GM18909 (cell line): ENCODE measurements around the gene INPP5D.
"Not testable (repeated sequence)": the region's sequence is repeated elsewhere in the genome, so short reads cannot be mapped to it uniquely, and the experiment has no call there.

ENCODE experiments used
- ATAC-seq: cut with Tn5 transposase; IDR thresholded peaks from one replicate; pipeline ENCODE4 v1.9.1; 2021; ENCODE audit warnings: mild to moderate bottlenecking; ENCODE audit not compliant: unreplicated experiment, poor library complexity

INPP5D gene

GRCh38 chr2:233163486-233164103 is 103.5 kb downstream of the INPP5D start:
- ATAC-seq = no peak

GRCh38 chr2:233164128-233164635 is 104.0 kb downstream of the INPP5D start:
- no peak for ATAC-seq

GRCh38 chr2:233164967-233165366 is 104.8 kb downstream of the INPP5D start:
- ATAC-seq = no peak

GRCh38 chr2:233165543-233165894 is 105.4 kb downstream of the INPP5D start:
- no peak for ATAC-seq

DNA sequence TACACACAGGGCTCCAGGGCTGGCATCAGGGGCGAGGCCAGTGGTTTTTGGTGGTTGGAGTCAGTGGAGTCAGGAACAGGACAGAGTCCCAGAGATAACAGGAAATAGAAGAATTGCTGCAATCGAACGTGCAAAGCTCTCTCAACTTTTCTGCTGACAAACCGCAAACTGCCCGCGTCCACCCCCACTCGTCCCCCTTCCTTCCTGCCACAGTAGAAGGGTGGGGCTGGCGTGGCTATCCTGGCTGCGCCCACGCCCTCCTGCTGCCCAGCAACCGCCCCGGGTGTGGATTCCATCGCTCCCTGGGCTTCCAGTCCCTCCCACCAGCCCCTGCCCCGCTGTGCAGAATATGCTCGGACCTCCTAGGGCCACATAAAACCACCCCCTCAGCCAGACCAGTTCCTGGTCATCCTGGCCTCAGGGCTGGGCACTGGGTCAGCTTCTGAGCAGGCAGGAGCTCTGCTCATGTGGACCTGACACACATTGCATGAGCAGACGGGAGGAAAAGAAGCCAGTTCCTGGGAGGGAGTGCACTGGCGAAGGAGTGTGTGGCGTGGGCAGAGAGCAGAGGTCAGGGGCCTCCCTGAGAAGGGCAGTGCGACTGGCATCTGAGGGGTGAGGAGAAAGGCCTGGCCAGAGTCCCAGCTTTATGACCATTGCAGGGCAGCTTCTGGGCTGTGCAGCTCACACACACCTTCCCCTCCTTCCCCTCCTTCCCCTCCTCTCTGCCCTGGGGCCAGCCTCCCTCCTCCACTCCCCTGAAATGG is 105.9 kb downstream of the INPP5D start:
- ATAC-seq = no peak

DNA sequence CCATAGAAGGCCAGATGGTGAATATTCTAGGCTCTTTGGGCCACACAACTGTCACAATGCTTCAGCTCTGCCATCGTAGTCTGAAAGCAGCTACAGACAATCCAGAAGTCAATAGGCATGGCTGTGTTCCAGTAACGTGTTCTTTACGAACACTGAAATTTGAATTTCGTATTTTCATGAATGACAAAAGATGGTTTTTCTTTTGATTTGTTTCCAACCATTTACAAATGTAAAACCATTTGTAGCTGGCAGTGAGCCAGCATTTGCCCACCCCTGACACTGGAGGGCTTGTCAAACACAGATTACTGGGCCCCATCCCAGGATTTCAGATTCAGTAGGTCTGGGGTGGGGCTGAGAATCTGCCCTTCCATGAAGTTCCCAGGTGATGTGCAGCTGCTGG is 108.3 kb downstream of the INPP5D start:
- no peak for ATAC-seq

DNA sequence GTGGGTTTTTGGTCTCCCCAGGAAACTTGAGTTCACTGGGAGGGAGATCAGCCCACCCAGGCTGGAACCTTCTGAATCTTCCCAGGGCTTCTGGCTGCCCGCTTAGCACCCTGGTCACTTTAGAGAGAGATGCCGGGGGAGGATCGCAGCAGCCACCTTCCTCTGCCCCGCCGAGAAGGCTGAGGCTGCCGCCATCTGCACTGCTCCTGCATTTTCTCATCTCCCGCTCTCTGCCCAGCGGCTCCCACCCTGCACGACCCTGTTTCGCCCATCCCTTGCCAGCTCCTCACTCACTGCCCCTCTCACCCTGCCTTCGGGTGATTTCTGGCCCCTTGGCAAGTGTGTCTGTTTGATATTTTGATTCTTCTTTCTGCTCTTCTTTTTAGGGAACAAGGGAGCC is 108.8 kb downstream of the INPP5D start:
- no peak for ATAC-seq

GRCh38 chr2:233171344-233171743 is 111.2 kb downstream of the INPP5D start:
- no peak for ATAC-seq

- no peak for ATAC-seq
These were observed 113.0 kb downstream of the INPP5D start for GRCh38 chr2:233173115-233173514.

DNA sequence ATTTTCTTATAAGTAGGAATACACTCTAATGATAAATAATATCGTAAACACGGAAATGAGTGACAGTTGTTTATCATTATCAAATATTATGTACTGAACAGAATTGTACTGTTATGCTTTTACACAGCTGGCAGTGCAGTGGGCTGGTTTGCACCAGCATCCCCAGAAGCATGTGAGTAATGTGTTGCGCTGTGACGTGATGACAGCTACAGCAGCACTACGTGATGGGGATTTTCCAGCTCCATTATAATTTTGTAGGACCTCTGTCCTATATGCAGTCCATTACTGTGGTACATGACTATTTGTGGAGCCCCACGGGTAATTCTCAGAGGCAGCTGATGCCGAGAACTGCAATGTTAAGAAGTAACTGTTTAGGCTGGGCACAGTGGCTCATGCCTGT is 114.0 kb downstream of the INPP5D start:
- ATAC-seq = no peak

- ATAC-seq = no peak
These were observed 119.1 kb downstream of the INPP5D start for GRCh38 chr2:233178994-233179847.

DNA sequence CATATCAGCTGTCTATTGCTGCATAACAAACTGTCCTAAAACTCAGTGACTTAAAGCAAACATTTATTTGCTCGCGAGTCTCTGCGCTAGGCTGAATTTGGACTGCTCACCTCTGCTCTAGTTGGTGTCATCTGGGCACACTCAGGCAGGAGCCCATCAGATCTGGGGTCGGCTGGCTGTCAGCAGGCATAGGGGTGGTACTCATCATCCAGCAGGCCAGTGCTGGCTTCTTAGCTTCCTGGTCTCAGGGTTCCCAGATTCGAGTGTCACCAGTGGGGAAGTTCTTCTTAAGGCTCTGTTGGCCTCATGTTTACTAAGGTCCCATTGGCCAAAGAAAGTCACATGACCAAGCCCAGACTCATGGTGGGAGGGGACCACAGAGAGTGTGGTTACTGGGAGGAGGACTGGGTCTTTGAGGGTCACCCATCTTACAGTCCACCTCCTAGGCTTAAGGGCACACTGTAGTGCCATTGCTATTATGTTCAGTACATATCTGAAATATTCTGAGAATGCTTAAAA is 119.8 kb downstream of the INPP5D start:
- ATAC-seq = no peak

DNA sequence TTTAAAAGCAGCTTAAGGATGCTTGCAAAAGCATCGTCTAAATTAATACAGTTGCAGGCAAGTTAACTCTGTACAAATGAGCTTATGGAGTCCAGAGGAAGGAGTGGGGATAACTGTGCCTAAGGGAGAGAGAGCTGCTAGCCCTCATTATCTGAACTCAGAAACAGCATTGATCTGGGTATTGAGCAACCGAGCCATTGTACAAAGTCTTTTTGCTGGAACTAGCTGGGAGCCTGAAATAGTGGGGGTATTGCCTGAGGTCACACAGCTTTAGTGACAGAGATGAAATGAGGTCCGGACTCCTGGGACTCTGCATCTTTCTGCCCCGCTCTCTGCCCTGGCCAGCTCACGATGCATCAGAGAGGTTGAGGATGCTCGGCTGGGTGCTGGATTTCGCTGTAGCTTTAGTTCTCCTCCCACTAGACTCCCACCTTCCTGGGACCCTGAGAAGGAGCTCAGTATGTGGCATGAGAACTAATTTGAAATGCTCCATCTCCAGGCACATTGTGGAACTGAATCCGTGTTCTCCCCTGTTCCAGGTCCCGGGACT is 123.8 kb downstream of the INPP5D start:
- ATAC-seq = no peak

DNA sequence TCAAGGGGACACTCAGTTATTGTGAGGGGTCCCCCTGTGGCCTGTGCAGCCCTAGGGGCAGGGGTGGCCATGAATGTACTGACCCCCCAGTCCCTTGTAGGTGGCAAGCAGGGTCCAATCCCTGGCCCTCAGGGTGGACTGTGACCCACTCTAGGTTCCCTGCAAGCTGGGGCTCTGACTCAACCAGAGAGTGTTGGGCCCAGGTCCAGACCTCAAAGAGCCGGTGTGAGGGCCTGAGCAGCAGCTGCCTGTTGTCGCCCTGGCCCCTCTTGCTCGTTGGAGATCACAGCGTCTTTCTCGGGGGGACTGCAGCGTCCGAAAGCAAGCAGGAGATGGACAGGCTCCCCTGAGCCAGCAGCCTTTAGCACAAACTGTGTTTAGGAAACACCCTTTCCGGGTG is 124.5 kb downstream of the INPP5D start:
- no peak for ATAC-seq

DNA sequence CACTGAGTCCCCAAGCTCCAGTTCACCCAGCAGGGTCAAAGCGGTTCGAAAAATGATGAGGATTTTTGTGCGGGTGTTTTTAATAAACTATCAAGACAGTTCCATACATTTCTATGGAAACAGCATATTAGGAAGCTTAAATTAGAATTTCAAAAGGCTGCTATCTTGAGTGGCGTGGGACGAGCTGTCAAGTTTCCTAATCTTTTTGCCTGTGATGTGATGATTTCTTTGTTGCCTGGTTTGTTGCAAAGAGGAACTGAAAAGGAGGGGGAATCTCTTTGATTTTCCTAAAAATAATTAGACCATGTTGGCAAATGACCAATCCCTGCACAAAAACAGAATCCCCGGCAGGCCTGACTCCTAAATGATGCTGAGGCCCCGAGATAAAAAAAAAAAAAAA is 125.2 kb downstream of the INPP5D start:
- no peak for ATAC-seq

GRCh38 chr2:233185963-233186362 is 125.8 kb downstream of the INPP5D start:
- ATAC-seq = no peak

GRCh38 chr2:233186851-233187250 is 126.7 kb downstream of the INPP5D start:
- no peak for ATAC-seq

DNA sequence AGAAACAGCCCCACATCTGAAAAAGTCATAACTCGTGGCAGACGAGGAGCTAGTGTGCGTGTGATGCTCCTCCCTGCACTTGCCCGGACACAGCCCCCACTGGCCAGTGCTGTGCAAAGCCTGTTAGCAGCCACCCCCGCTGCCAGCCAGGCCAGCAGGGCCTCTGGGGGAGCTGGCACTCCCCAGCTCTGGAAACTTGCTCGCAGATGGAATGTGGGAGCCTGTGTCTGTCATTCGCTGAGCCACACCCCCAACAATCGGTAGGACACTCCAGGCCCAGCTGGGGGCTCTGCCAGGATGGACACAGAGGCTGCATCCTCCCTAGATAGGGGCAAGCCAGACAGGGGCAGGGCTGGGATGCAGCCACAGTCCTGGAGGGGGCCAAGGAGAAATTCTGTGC is 128.9 kb downstream of the INPP5D start:
- ATAC-seq = no peak

DNA sequence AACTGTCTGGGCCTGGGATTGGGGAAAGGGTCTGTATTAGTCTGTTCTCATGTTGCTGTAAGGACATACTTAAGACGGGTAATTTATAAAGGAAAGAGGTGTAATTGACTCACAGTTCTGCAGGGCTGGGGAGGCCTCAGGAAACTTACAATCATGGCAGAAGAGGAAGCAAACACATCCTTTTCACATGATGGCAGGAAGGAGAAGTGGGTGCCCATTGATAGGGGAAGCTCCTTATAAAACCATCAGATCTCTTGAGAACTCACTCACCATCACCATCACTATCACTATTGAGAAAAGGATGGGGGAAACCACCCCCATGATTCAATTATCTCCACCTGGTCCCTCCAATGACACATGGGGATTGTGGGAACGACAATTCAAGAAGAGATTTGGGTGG is 130.9 kb downstream of the INPP5D start:
- ATAC-seq = not testable (repeated sequence)

- ATAC-seq = no peak
These were observed 133.6 kb downstream of the INPP5D start for GRCh38 chr2:233193738-233194137.

DNA sequence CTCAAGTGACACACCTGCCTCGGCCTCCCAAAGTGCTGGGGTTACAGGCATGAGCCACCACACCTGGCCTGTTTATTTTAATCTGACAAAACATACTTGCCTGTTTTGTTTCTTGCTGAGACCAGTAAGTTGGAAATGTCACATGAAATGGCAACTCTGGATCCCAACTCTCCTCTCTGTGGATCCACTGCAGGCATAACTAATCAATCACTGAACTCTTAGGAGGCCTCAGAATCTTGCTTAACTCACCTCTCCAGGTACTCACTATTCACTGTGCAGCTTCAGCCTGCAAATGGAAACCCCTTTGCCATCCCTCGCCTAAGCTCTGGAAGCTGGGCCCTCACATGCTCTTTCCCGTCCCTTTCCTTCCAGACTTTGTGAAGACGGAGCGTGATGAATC is 134.9 kb downstream of the INPP5D start:
- no peak for ATAC-seq
